Astrocyte (in vitro differentiated cells and primary cell): ENCODE results near the gene TCF3.

ENCODE experiments used
- CTCF ChIP-seq: IDR thresholded peaks from 2 replicates; pipeline ENCODE4 v1.5.1; 2011; ENCODE audit warnings: low read depth, mild to moderate bottlenecking, inconsistent platforms, low read length, moderate library complexity; ENCODE audit not compliant: insufficient read depth
- EZH2 ChIP-seq: IDR thresholded peaks from 2 replicates; pipeline ENCODE4 v1.6.1; 2012; ENCODE audit warnings: mild to moderate bottlenecking, low read length, inconsistent platforms; ENCODE audit not compliant: insufficient read depth

- no peak for TF ChIP-seq EZH2
- TF ChIP-seq CTCF: no peak
These were observed 4.6 kb downstream of the TCF3 start for GRCh38 chr19:1647501-1648458.
